H7 (cell line): Measurements from ENCODE around the gene RBM19. TPM values are rescaled to one million over a fixed set of nuclear protein-coding genes. Genes with fewer than 3 reads are reported as not detected.
"Not testable (repeated sequence)": the region's sequence is repeated elsewhere in the genome, so short reads cannot be mapped to it uniquely, and the experiment has no call there.

Experiments
- DNase-seq: peaks from one replicate; pipeline ENCODE4 v3.0.0; 2012
- H3K27me3 ChIP-seq: 2 replicates; pipeline ENCODE4 v1.6.0; 2011; ENCODE audit warnings: mild to moderate bottlenecking, low read length; ENCODE audit not compliant: control insufficient read depth, insufficient read depth
- H3K36me3 ChIP-seq: replicated peaks from 2 replicates; pipeline ENCODE4 v1.5.1; 2011; ENCODE audit warnings: low read length; ENCODE audit not compliant: control insufficient read depth, insufficient read depth
- H3K4me3 ChIP-seq: 2 replicates; pipeline ENCODE4 v1.5.1; 2011; ENCODE audit warnings: low read depth, mild to moderate bottlenecking, control low read depth, low read length, moderate library complexity; ENCODE audit not compliant: insufficient read depth
- total RNA-seq: library from RNA; depleted of rRNA; stranded (reverse); fragments of >200 nt; shearing (Covaris generic); gene quantifications from 2 replicates; pipeline ENCODE4 v1.2.3, GENCODE V29; 2014

Gene RBM19
- total RNA-seq, 1 experiment from 2014 or later: 36.1 TPM

DNA sequence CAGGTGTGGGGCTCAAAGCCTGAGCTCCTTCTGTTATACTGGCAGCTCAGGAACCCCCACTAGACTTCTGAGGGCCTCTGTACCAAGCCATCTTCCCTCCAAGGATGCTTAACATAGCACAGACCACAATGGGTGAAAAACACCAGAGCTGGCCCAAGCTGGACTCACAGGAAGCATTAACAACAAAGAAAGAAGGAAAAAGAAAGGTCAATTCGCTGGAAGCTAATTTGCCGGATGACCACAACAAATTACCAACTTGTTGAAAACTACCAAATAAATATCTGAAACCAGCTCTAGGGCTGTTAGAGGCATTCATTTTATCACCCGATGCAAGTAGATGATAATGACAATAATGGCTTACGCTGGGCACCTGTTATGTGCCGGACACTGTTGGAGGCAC is 48.7 kb downstream of the RBM19 start:
- no peak overlapping the region for H3K4me3 ChIP-seq
- DNase-seq: no peak
- H3K27me3 ChIP-seq: no peaks in the 10 kb centered on the region

DNA sequence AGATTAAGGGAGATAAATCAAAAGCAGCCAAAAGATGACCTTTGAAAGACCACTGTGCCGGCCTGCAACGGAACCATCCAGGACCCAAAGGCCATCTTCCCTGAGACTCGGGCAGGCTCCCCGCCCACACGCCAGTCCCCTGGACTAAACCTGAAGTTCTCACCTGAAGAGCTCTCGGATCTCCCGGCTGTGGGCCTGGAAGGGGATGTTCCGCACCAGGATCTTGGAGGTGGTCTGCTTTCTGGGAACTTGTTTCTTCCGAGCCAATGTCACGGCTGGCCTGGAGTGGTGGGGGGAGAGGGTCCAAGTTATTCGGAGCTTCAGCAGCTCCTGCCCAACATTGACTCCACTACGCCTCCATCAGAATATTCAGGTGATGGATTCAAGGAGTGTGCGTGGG is 51.3 kb downstream of the RBM19 start:
- Histone ChIP-seq H3K4me3 (no peak overlapping the region), H3K27me3 (no peaks in the 10 kb centered on the region), H3K36me3 (peaks cover 7% of the 10 kb centered on the region)
- DNase-seq: no peak

More for the DNA sequence above, 48.7 kb downstream of the RBM19 start:
- peaks cover 6% of the 10 kb centered on the region for H3K36me3 ChIP-seq

DNA sequence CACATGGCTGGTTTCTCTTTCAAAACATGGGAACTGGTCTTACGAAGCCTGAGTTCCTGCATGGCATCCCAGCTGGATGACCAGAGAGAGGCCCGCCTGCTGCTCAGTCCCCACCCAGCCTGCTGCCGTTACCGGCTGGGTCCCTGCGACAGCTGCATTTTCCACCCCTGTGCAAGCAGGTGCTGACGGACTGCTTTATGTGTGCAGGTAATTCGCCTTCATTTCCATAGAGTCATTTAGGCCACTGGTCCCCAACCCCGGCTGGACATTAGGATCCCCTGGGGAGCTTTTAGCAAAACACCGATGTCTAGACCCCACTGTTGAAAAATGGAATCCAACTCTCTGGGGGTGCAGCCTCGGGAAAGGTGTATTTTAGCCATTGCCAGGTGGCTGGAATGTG is 51.9 kb downstream of the RBM19 start:
- peaks cover 7% of the 10 kb centered on the region for H3K36me3 ChIP-seq
- no peak for DNase-seq
- H3K27me3 ChIP-seq: no peaks in the 10 kb centered on the region
- H3K4me3 ChIP-seq: no peak overlapping the region

DNA sequence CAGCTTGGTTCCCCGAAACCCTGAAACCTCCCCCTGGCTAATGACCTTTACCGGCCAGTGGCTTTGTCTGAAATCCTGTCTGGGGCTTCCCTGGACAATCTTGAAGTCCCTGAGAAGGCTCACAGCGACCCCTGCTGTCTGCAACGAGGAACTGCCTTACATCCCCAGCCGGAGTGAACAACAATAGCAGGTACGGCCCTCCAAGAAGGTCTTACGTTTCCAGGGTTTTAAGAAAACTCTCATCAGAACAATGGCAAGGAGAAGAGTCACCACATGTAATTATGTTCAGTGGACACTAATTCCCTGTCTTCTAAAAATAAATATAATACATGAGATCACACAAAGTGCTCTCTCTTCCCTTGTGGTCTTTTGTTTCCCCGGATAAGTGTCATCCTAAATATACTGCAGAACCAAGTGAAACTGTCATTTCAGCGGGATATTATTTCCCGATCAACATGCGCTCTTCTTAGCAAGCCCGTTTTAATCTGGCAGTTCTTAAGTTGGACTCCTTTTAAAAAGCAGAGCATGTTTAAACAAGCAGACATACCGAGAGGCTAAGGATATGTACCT is 53.3 kb downstream of the RBM19 start:
- Histone ChIP-seq H3K27me3 (no peaks in the 10 kb centered on the region), H3K36me3 (peaks cover 7% of the 10 kb centered on the region), H3K4me3 (no peak overlapping the region)
- peak; percentile 92 for DNase-seq

DNA sequence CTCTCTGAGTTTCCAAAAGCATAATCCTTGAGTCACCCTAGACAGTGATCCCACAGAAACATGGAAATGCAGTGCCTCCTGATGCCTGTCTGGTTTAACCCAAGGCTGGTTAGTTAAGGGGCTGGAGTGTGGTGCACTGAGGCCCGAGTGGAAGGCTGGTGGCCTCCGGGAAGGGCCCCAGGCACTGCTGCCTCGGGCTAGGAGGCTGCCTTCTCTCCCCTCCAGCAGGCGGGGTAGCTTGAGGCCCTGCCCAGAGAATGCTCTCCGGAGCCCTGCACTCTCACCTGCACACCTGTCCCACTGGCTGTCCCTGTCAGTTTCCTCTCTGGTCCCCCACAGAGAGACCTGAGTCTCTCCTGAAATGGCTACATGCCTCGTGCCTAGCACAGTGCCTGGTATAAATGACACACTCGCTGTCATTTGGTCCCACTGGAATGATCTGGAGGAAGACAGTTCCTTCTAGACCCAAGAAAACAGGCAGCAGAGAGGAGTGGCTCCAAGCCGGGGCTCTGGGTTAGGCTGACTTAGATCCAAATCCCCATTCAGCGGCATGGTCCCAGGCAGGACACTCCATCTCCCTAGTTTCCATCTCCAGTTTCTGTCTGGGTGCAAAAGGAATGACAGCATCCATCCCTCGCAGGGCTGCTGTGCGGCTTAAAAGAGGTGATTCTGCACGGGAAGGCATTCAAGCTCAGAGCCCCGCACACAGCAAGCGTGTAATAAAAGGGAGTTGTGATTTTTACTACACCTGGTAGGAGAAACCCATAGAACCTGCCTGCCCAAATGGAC is 54.0 kb downstream of the RBM19 start:
- no peaks in the 10 kb centered on the region for H3K27me3 ChIP-seq

DNA sequence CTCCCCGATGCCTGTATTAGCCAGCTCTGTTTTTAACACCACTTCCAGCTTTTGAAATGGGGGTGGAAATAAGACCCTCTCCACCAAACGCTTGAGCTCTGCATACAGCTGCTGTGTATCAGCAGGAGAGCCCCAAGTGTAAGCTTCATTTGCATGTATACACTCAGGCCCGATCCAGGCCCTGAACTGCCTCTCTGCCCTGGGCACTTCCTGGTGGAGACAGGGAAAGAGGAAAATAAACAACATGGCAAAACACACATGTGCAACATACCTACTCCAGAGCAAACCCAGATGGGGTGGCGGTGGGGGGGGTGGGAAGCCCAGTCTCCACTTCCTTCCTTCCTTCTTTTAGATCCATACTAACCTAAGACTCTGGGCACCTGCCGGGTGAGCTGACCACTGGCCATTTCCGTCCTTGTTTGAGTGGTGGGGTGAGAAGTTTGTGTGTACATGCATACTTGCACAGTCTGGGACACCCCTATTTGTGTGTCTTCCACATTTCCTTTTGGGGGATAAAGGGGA is 55.3 kb downstream of the RBM19 start:
- DNase-seq: no peak
- H3K4me3 ChIP-seq: no peak overlapping the region
- peaks cover 1% of the 10 kb centered on the region for H3K36me3 ChIP-seq
- no peaks in the 10 kb centered on the region for H3K27me3 ChIP-seq

More for the DNA sequence above, 54.0 kb downstream of the RBM19 start:
- DNase-seq: no peak
- H3K4me3 ChIP-seq: no peak overlapping the region
- H3K36me3 ChIP-seq: peaks cover 5% of the 10 kb centered on the region

DNA sequence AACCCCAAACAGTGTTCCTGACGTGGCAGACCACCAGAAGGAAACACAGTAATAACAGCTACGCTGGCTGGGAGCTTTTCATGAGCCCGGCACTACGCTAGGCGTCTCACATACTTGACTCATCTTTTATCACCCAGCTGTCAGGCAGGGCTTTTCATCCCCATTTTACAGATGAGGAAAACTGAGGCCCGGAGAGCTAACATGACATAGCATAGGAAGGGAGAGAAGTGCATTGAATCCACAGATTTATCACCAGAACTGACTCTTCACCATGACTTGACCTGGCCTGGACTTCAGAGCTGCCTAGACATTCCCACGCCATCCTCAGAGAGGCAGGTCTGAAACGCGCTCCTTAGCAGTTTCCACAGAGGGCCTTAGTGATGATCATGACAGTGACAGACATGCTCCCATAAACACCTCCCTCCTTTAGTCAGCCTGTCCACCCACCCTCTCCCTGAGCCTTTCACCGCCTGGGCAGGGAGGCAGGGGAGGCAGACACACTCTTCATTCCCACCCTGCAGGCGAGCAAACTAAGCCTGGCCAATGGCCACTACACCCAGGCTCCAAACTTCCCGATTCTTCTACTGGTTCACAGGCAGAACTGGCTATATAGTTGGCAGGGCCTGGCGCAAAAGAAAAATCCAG is 56.2 kb downstream of the RBM19 start:
- no peak for DNase-seq
- no peak overlapping the region for H3K4me3 ChIP-seq
- H3K27me3 ChIP-seq: no peaks in the 10 kb centered on the region
- H3K36me3 ChIP-seq: peaks cover 1% of the 10 kb centered on the region

DNA sequence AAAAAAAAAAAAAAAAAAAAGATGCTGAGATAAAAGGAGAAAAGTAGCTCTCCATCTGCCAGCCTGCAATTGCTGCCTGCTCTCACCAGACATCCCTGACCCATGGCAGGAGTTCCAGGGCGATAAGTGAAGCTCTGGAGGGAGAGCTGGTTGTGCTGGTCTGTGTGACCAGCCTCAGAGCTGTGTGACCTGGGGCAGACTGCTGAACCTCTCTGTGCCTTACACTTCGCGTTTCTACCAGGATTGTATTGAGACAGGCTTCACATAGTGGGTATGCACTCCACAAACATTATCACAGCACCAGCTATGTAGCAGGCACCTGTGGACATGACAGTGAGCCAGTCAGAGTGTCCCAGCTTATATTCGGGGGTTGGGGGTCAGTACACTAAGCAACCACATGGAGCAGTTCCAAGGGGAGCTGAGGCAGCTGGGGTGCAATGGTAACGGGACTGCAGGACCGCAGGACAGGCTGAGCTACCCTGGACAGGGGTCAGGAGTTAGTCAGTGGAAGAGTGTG is 57.5 kb downstream of the RBM19 start:
- Histone ChIP-seq H3K36me3 (peaks cover 1% of the 10 kb centered on the region), H3K27me3 (no peaks in the 10 kb centered on the region), H3K4me3 (no peak overlapping the region)
- no peak for DNase-seq

DNA sequence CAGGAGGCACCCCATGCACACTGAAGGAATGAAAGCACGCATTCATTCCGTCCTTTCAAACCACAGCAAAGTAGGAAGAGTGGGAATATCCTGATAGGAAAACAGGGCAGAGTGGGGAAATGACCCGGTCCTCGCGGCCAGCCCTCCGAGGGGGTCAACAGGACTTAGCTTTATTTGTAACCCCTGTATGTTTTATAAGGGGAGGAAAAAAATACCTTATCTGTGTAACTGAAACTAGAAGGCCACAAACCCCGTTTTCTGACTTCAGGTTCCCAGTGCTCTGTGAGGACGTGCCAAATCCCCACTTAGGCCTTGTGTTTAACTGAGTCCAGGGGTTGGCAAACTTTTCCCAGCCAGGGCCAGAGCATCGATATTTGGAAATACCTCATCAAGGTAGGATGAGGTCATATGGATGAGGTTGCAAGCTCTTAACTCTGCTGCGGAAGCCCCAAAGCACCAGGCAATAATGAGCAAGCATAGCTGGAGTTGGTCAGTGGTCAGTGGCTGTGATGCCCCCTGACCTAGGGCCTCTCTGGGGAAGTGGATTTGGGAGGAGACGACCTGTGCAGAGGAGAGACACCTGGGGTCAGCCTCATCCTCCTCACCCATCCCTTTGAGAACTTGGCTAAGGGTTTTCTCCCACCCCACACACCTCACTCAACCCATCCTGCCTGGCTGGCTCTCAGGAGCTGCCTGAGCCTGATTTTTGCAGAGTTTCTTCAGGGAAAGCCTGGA is 58.5 kb downstream of the RBM19 start:
- H3K4me3 ChIP-seq: no peak overlapping the region
- peaks cover 1% of the 10 kb centered on the region for H3K36me3 ChIP-seq
- no peaks in the 10 kb centered on the region for H3K27me3 ChIP-seq
- DNase-seq: no peak

DNA sequence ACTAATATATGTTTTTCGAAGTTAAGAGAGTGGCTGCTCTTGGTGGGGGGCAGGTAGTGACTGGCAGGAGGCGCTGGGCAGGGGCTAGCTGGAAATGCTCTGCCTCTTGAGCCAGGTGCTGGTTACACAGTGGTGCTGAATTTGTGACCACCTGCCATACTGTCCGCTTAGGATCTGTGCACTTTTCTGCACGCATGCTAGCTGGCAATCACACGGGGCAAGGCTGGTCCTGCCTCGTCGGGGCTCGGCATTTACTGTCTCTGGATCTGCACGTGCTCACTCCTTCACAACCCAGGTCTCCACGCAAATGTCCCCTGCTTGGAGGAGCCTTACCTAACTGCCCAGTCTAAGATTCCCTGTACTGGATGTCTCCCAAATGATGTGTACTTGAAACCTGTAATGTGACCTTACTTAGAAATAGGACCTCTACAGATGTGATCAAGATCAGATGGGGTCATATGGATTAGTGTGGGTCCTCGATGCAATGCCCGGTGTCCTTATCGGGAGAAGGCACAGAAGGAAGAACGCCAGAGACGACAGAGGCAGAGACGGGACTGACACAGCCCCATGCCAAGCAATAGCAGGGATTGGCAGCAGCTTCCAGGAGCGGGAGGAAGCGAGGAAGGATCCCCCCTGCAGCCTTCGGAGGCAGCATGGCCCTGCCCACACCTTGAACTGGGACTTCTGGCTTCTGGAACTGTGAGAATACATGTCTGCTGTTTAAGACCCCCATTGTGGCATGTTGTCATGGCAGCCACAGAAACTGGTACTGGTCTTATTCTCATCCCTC is 59.5 kb downstream of the RBM19 start:
- Histone ChIP-seq H3K27me3 (no peaks in the 10 kb centered on the region), H3K4me3 (no peak overlapping the region), H3K36me3 (peaks cover 1% of the 10 kb centered on the region)
- no peak for DNase-seq

DNA sequence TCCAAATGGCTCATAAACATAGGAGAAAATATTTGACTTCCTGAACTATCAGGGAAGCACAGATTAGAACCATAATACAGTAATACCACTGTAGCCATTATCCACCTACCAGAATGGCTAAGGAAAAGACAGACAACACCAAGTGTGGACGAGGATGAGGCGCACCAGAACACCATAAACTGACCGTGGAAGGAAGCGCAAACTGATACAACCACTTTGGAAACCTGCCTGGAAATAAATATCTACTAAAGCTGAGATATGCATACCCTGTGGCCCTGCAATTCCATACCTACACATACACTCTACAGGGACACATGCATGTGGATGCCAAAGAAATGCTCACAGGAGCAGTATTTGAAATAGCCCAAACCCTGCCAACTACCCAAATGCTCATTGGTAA is 60.3 kb downstream of the RBM19 start:
- H3K4me3 ChIP-seq: no peak overlapping the region
- H3K27me3 ChIP-seq: no peaks in the 10 kb centered on the region
- peaks cover 1% of the 10 kb centered on the region for H3K36me3 ChIP-seq
- DNase-seq: no peak

DNA sequence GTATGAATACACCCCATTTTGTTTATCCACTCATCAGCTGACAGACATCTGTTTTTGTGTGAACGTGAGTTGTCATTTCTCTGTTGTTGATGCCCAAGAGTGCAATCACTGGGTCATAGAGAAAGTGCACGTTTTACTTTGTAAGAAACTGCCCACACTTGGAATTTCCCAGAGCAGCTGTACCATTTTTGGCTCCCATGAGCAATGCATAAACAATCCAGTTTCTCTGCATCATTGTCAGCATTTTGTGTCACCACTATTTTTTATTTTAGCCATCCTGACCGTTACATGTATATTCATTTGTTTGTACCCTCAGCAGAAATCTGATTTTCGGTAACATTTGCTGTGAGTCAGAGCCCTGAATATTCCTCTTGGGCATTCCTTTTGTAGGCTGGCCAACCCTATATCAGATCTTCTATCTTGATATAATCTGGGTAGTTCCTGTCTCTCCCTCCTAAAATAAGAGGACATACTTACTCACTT is 62.7 kb downstream of the RBM19 start:
- no peak for DNase-seq
- no peaks in the 10 kb centered on the region for H3K27me3 ChIP-seq
- no peaks in the 10 kb centered on the region; the same call in 1 of the 2 replicates for H3K36me3 ChIP-seq
- H3K4me3 ChIP-seq: no peak overlapping the region

DNA sequence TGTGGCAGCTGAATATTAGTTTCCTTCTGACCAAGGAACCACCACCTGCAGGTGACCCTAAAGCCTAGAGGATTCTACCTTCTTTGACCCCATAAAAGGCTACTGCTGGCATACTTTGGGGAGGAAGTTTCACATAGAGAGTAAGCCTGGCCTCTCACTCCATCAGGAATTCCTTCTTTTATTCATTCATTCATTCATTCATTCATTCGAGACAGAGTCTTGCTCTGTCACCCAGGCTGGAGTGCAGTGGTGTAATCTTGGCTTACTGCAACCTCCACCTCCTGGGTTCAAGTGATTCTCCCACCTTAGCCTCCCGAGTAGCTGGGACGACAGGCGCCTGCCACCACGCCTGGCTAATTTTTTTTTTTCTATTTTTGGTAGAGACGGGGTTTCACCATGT is 64.8 kb downstream of the RBM19 start:
- not testable (repeated sequence) for DNase-seq, H3K36me3 ChIP-seq, H3K27me3 ChIP-seq, H3K4me3 ChIP-seq
